BJ (cell line): ENCODE measurements around the gene MAFG. TPM values are rescaled to one million over a fixed set of nuclear protein-coding genes. Genes with fewer than 3 reads are reported as not detected.

ENCODE experiments used
- CTCF ChIA-PET: fragments of 350-600 bp; formaldehyde crosslinking; extraction: SDS; loops from one replicate; lab custom pipeline; 2021; ENCODE audit warnings: antibody characterized with exemption, inconsistent platforms; lab: Yijun Ruan, JAX
- POLR2A ChIA-PET: fragments of 300-600 bp; sonication (Branson Sonifier 250); formaldehyde crosslinking; extraction: SDS; loops from one replicate; lab custom pipeline; 2021; ENCODE audit warnings: antibody characterized with exemption; lab: Charles Lee
- DNase-seq: peaks from one replicate; pipeline ENCODE4 v3.0.0-alpha.2; 2011; ENCODE audit warnings: low read depth
- H3K27me3 ChIP-seq: 2 replicates; pipeline ENCODE4 v1.6.0; 2011; ENCODE audit warnings: low read length; ENCODE audit not compliant: control insufficient read depth, insufficient read depth
- H3K36me3 ChIP-seq: 2 replicates; pipeline ENCODE4 v1.5.1; 2011; ENCODE audit warnings: low read length; ENCODE audit not compliant: control insufficient read depth, insufficient read depth
- H3K4me3 ChIP-seq: 2 replicates; pipeline ENCODE4 v1.5.1; 2011; ENCODE audit warnings: low read depth, mild to moderate bottlenecking, control low read depth, low read length
- CTCF ChIP-seq: IDR thresholded peaks from 2 replicates; pipeline ENCODE4 v1.5.1; 2011; ENCODE audit warnings: low read depth, mild to moderate bottlenecking, control low read depth, inconsistent platforms, low read length, moderate library complexity; ENCODE audit not compliant: insufficient read depth
- polyA plus RNA-seq: library from polyadenylated mRNA; depleted of rRNA; stranded (reverse); fragments of >200 nt; gene quantifications from 2 replicates; pipeline ENCODE4 v1.2.3, GENCODE V29; 2011

MAFG gene
- polyA plus RNA-seq, 1 experiment: 20.6 TPM

GRCh38 chr17:81895400-81895799, 32.1 kb downstream of the MAFG start:
- H3K36me3 ChIP-seq: peaks cover 19% of the 10 kb centered on the region
- no peak for DNase-seq
- no peaks in the 10 kb centered on the region for H3K27me3 ChIP-seq
- H3K4me3 ChIP-seq: no peak overlapping the region
- no peak for TF ChIP-seq CTCF
- ChIA-PET CTCF (interaction anchor here (1.0 kb wide), 1 partner anchor 31 kb away, joined by 3 read pairs; no protein-coding TSS in a partner anchor), POLR2A (no interaction called here)

GRCh38 chr17:81891303-81891552, 36.3 kb downstream of the MAFG start:
- ChIA-PET POLR2A (no interaction called here), CTCF (no interaction called here)
- Histone ChIP-seq H3K4me3 (peak overlapping the region; percentile 92), H3K27me3 (no peaks in the 10 kb centered on the region), H3K36me3 (peaks cover 29% of the 10 kb centered on the region)
- no peak for DNase-seq
- TF ChIP-seq CTCF: no peak

DNA sequence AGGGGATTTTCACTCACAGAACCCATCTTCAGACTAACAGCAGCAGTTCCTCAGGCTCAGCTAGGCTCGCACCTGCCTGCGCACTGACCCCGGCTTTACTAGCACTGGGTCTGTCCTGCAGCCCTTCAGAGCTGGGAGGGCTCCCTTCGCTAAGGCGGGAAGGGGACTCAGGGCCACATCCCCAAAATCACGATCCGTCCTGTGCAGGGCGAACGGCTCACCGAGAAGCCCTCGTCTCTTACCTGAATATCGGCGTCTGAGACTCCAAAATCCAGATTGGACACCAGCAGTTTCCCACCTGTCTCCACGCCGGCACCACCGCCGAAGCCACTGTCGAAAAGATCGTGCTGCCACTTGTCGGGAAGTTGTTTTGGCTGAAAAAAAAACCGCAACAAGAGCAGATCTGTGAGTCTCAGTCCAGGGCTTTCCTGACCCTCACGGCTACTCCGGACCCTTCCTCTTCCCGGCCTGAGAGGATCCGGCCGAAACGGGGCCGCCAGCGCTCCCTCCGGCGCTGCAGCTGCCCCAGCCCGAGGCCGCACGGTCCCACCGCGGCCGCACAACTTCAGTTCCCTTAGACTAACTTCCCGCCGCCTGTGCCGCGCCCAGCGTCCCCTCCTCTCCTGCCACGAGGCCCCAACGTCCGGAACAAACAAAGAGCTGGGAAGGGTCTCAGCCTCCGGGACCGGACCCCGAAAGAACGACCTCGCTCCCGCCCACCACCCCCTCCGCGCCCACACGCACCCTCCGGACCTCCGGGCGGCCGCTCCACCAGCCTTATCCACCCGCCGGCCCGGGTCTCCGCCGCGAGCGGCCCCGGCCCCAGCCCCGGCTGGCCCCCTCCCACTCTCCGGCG, 36.9 kb downstream of the MAFG start:
- ChIA-PET POLR2A (no interaction called here), CTCF (no interaction called here)
- DNase-seq: no peak
- H3K4me3 ChIP-seq: peak overlapping the region; percentile 92
- H3K36me3 ChIP-seq: peaks cover 29% of the 10 kb centered on the region
- no peaks in the 10 kb centered on the region for H3K27me3 ChIP-seq
- TF ChIP-seq CTCF: no peak

- no peaks in the 10 kb centered on the region for H3K27me3 ChIP-seq
- DNase-seq: no peak
- no peak for TF ChIP-seq CTCF
- CTCF ChIA-PET: no interaction called here
- no peak overlapping the region for H3K4me3 ChIP-seq
- H3K36me3 ChIP-seq: peaks cover 30% of the 10 kb centered on the region
- POLR2A ChIA-PET: no interaction called here
Measured at GRCh38 chr17:81889602-81890001, 37.9 kb downstream of the MAFG start.

DNA sequence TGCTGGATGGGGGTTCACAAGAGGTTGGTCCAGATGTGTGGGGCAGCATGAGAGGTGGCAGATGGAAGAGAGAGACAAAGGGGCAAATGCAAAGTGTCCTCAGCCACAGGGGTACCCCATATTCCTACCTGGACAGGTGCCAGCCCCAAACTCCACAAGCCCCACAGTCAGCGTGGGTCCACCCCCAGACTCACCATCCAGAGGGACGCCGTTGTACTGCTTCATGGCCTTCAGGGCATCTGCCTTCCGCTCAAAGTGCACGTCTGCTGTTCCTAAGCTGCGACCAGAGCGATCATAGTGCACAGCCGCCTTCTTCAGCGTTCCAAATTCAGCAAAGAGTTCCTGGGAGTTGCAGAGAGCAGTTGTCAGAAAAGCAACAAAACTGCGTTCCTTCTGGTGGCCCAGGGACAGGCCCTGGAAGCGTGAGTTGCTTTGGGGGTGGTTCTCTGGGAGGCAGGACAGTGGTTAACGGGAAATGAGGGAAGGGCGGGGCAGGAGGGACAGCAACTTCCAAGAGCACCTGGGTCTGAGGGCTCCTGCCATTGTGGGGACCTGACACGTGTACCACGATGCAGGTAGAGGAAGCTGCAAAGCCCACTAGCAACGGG, 38.4 kb downstream of the MAFG start:
- no peaks in the 10 kb centered on the region for H3K27me3 ChIP-seq
- peaks cover 27% of the 10 kb centered on the region for H3K36me3 ChIP-seq
- TF ChIP-seq CTCF: no peak
- ChIA-PET CTCF (interaction anchor here (0.7 kb wide), 1 partner anchor 71 kb away, joined by 3 read pairs; no protein-coding TSS in a partner anchor), POLR2A (no interaction called here)
- no peak for DNase-seq
- H3K4me3 ChIP-seq: no peak overlapping the region
